Germinal center (tissue), 1 donor: ENCODE results near the gene INTS3.

Experiments used
- DNase-seq: peaks from one replicate; pipeline ENCODE4 v3.0.0; 2012; ENCODE audit warnings: mixed read lengths, low spot score

Gene INTS3

DNA sequence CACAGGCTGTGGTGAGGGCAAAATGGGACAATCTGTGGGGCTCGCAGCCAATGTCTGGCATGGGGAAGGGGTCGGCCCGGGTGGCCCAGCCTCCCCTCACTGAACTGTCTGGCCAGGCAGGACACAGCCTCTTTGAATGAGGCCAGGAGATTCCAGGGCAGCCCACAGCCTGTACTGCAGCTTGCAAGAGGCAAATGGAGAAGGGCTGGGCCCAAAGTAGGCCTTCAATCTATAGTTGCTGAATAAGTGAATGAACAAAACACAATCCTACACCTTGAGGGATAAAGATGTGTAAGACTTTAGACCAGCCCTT, 70.6 kb downstream of the INTS3 start:
- no peak for DNase-seq

DNA sequence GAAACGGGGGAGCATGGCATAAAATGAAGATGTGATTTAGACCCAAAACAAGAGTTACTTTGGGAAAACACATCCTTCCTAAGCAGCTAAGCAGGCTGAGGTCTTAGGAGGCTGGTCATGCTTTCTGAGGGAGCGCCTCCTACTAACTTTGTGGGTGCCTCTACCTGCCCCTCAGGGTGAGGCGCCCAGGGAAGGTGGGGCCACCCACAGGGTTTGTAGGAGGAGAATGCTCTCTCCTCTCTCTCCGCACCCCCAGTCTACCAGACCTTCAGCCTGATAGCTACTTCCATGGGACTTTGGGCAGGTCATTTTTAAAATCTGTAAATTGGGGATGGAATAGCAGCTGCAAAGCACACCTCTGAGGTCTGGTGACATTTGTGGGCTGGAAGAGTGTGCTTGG, 71.2 kb downstream of the INTS3 start:
- DNase-seq: no peak

DNA sequence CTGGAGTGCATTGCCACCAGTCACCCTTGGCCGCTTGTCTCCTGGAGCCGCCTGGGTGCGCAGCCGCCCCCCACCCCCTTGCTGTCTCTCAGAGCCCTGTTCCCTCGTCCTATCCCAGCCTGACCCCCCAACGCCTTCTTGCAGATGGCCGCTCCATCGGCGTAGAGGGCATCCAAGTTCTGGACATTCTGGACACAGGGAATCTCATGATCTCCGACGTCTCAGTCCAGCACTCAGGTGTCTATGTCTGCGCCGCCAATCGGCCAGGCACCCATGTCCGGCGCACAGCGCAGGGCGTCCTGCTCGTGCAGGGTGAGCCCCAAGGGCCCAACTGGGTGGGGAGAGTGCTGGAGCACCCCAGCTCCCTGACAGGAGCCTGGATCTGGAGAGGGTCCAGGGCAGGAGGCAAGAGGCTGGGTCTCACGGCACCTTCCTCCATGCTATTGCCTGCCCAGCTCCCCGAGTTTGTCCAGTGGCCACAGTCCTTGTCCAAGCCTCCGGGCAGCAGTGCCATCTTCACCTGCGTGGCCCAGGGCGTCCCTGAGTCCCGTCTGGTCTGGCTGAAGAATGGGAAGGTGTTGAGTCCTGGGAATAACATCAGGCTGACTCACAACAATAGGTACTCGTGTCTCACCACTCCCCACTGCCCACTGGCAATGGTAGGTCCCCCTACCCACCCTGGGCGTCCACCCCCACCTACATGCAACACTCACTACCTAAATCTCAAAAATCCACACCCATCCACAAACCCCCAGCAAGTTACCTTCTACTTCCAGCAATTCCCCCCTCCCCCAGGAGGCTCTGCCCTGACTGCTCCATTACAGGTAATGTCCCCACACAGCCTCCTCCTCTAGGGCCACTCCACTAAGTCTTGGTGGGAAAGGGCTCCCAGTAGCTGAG, 72.0 kb downstream of the INTS3 start:
- DNase-seq: no peak

DNA sequence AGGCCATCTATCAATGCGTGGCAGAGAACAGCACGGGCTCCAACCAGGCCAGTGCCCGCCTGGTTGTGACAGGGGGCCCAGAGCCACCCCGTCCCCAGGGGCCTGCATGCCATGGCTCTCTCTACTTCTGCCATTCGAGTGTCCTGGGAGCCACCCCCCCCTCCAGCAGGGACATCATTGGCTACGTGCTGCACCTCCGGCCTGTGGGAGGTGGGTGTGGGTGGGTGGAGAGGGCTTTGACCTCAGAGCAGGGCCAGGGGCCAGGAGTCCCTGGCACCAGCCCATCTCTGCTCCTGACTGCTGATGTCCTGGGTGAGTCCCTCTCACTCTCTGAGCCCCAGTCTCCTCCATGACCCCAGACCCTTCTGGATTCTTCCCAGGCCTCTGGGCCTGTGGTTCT, 72.7 kb downstream of the INTS3 start:
- no peak for DNase-seq

DNA sequence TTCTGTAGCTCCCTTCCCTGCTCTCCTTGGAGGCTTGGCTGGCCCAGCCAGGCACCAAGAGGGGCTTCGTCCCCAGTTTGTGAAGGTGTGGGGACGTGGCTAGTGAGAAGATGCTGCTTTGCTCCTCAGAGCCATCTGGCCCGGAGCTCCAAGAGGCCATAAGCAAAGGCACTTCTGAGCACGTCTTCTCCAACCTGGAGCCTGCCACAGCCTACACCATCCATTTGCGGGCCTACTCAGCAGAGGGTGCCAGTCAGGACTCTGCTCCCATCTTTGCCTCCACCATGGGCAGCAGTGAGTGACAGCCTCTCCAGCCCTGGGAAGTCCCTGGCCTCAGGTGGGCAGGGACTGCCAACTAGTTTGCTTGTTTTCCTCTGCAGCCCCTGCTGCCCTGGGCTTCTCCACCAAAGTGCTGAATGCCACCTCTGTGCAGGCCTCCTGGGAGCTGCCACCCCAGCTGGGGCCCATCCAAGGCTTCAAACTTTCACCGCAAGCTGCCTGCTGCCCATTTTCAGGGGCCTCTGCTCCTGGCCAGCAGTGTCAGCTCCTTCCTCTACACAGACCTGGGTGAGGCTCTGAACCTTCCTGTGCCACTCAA, 73.3 kb downstream of the INTS3 start:
- DNase-seq: no peak

DNA sequence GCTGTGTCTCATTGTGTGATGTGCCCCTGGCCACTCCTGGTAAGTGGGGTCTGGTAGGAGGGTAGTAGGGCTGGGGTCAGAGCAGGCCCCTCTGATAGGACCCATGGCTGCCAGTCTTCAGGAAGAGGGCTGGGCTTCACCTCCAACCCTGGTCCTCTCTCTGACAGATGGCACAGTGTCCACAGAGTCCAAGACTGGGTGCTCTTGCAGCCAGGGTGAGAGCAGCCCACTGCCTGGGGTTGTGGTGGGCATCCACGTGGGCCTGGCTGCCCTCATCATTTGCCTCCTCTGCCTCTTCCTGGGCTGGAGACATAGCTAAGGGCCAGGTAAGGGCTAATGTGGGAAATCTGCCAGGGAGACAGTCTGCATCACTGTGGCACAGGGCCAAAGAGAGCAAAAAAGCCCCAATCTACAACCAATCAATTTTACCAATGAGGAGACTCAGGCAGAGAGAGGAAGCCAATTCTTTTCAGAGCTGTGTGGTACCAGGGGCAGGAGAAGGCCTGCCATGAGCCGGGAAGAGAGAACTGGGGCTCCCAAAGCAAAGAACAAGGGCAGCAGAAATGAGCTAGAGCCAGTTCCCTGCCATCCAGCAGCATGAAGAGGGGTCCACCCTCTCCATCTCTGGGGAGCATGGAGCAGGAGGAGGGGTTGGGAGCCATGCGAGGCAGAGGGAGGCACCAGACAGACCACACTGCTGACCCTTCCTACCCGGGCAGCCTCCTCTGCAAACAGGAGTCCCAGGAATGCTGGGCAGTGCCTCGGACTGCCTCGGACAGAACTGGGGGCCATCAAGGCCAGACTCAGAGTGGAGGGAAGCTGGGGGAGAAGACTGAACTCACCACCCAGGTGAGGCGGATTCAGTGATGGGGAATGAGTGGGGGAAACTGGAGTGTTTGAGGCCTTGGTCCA, 74.2 kb downstream of the INTS3 start:
- DNase-seq: no peak

DNA sequence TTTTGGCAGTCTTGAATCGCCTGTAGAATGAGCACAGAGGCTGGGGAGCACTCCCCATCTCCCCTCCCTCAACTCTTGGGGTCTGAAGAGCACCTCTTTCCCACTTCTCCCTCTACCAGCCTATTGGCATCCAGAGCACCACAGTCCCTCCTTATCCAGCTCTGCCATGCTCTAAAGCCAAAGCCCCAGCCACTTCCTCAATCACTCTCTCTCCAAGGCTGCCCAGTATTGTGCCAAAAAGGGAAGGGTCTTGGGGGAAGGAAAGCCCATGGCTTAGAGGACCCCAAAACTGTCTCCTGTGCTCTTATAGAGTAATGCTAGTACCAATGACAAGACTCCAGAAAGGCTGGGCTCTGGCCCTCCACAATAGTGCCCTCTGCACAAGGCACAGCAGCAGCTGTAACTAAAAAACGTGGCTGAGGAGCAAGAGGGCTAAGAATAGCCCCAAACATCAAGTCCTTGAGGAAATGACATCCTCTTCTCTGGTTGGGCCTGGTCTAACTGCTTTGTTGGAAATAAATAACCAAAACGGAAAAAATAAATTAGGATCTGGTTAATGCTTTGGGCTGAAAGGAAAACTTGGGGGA, 75.7 kb downstream of the INTS3 start:
- DNase-seq: no peak

DNA sequence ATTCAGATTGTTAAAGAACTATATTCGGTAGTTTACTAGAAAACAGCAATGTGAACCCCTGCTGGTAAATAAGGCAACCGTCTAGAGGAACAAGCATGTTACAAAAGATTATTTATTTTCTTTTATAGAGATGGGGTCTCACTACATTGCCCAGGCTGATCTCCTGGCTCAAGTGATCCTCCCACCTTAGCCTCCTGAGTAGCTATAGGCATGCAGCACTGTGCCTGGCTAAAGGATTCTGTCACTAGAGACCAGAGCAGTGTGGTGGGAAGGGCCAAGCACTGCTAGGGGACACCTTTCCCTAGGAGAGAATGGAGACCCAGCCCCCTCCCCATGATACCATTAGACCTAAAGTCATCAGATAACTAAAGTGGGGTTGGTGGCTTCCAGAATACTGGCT, 76.3 kb downstream of the INTS3 start:
- no peak for DNase-seq

DNA sequence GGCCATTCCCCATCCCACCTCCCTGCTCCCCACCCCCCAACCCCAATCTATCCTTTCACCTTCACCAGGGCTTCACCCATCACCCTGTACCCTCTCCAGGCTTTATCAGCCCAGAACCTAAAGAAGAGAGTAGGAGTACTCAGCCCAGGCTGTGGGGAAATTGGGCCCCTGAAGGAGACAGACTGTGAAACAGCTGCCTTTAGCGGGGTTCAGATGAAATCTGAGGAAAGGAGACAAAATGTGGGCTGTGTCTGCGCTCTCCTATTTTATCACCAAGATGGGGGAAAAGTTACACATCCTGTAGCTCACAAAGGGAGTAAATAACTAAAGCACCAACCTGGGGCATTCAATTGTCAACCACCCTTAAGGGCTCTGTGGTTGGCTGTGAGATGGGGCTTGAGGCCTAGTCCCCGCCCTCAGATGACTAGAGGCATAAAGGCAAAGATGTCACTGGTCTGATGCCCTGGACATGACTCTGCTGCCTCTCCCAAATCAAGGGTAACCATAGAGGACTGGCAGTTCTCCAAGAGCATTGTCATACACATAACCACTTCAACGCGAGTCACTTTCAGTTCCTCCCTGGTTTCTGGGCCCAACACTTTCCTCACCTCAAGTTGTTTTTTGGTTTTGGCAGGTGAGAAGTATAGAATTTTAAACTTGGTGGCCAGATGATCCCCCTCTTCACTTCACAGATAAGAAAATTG, 77.3 kb downstream of the INTS3 start:
- peak; percentile 64 for DNase-seq

DNA sequence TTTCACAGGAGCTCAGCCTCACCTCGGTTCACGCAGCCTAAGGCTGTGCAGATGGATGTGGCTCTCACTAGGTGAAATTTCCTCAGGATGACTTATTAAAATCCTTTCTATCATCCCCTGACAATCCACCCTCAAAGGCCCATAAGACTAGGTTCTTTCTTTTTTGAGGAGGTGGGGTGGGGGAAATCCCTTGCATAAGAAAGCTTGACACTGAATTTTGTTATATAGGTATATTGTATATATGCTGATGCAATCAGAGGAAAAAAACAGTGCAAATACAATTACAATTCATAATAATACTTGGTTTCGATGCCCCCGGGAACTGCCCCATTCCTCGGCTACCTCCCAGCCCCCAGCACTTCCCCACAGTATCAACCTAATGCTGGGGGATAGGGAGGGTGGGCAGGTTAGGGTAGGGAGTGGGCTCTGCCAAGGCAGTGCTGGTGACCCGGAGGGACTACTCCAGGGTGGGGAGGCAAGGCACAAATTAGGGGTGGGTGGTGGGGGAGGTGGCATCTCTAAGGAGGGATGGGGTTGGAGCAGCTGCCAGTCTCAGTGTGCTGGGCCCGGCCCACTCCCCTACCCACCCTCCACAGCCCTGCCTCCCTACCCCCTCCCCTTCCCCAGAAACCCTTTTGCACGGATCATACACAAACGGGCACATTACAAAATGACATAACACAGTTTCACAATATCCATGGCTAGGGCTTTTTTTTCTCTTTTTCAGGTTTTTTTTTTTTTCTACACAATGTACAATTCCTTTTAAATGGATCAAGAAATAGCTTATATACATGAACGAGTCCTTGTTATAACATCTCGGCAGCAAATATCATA, 78.3 kb downstream of the INTS3 start:
- no peak for DNase-seq

DNA sequence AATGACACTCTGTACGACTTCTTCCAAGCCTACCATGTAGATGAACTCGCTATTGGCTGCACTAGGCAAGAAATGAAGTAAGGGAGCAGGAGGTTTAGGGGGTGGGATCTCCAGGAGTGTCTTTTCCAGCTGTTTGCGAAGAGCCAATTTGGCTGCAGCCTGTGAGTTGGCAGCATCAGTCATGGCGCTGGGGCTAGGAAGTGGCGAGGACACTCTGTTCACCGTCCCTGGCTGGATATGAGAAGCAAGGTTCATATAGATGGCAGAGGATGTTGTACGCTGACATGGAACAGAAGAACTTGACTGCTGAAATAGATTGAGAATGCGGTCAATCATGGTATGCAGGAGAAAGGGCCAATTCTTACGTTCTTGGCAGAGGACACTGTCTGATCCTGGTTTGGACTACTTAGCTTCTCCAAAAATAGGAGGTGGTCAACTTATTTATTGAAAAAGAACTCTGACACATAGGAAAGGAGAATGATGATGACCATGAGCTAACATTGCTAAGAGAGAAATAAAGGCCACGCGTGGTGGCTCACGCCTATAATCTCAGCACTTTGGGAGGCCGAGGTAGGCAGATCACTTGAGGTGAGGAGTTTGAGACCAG, 88.5 kb downstream of the INTS3 start:
- no peak for DNase-seq

DNA sequence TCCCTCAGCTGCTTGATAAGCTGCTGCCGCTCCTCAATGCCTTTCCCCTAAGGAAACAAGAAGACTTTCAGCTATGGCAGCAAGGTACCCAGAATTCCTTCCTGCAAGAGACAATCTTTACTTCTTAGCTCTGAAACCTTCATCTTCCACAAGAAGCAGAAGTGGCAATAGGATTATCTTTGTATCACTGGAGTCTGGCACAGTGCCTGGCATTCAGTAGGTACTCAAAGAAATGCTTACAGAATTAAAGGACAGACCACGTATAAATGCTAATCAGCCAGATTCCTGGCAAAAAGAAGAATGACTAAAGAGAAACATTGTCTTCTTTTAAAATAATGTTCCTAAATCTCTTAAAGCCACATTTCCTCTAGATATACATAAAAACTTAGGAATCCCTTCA, 91.0 kb downstream of the INTS3 start:
- no peak for DNase-seq
